ENCODE data around the gene TUBA4A. TPM values are rescaled to one million over a fixed set of nuclear protein-coding genes. Genes with fewer than 3 reads are reported as not detected.

The TUBA4A gene
- total RNA-seq, 1 experiment from 2014 or later, result 40.8 TPM

DNA sequence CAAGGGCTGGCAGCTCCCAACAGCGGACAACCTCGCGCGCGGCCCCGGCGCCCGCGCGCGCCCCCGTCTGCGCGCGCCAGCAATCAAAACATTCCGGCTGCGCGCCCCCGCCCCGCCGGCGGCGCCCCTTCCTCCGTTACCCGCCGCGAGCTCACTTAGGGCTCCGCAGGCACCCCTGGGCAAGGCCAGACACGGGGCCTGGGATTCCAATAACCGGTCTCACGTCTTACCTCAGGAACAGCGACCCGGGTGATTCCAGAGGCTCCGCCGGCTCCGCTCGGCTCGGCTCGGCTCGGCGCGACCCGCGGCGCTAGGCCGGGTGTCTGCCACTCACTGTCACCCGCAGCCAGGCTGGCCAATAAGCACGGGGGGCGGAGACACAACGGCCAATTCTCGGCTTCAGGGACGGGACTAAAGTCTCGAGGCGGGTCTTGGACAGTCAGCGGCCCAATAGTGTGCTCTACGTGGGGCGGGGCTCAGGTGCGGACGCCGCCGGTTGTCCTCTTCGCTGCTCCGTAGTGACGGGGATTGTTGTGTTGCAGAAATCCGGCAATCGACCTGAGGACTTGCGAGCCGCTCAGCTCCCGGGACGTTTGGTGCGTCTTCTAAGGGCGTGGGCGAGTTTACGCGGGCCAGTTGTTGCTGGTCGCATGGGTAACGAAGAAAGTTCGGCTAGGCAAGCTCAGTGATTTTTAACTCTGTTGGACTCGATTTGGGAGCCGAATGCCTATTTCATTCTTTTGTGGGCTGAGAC, 24.2 kb downstream of the TUBA4A start, which contains the start of the genes ANKZF1 and ATG9A (continued):
- no peak for TF ChIP-seq NFATC4 (CRISPR knock-in tag; IDR thresholded peaks at IDR 0.05)
- no peak for TF ChIP-seq ZNF423 (CRISPR knock-in tag; IDR thresholded peaks at IDR 0.05)
- TF ChIP-seq ZBTB21 (CRISPR knock-in tag; IDR thresholded peaks at IDR 0.05; ENCODE audit: borderline replicate concordance), result no peak
- TF ChIP-seq KAT7 (CRISPR knock-in tag; IDR thresholded peaks at IDR 0.05; ENCODE audit: borderline replicate concordance), result no peak
- no peak for TF ChIP-seq JAZF1 (CRISPR knock-in tag; IDR thresholded peaks at IDR 0.05)
- TF ChIP-seq ZNF138 (CRISPR knock-in tag; conservative IDR thresholded peaks at IDR 0.05), result no peak
- TF ChIP-seq ZNF425 (CRISPR knock-in tag; conservative IDR thresholded peaks at IDR 0.05), result no peak
- TF ChIP-seq ESRRA (CRISPR knock-in tag; IDR thresholded peaks at IDR 0.05; ENCODE audit: borderline replicate concordance), result no peak
- TF ChIP-seq ERG (CRISPR knock-in tag; IDR thresholded peaks at IDR 0.05), result no peak
- no peak for TF ChIP-seq TEAD4 (CRISPR knock-in tag; IDR thresholded peaks at IDR 0.05)
- peak; percentile 27; the same call in 1 of the 2 replicates for TF ChIP-seq FOXP1 (CRISPR knock-in tag; IDR thresholded peaks at IDR 0.05; ENCODE audit: borderline replicate concordance)
- TF ChIP-seq NR3C1 (CRISPR knock-in tag; conservative IDR thresholded peaks at IDR 0.05; ENCODE audit: low read depth), result no peak
- no peak; the same call in 1 of the 2 replicates for TF ChIP-seq CREM (CRISPR knock-in tag; IDR thresholded peaks at IDR 0.05)
- no peak for TF ChIP-seq SMAD4 (CRISPR knock-in tag; IDR thresholded peaks at IDR 0.05)
- TF ChIP-seq, protein P1, sequence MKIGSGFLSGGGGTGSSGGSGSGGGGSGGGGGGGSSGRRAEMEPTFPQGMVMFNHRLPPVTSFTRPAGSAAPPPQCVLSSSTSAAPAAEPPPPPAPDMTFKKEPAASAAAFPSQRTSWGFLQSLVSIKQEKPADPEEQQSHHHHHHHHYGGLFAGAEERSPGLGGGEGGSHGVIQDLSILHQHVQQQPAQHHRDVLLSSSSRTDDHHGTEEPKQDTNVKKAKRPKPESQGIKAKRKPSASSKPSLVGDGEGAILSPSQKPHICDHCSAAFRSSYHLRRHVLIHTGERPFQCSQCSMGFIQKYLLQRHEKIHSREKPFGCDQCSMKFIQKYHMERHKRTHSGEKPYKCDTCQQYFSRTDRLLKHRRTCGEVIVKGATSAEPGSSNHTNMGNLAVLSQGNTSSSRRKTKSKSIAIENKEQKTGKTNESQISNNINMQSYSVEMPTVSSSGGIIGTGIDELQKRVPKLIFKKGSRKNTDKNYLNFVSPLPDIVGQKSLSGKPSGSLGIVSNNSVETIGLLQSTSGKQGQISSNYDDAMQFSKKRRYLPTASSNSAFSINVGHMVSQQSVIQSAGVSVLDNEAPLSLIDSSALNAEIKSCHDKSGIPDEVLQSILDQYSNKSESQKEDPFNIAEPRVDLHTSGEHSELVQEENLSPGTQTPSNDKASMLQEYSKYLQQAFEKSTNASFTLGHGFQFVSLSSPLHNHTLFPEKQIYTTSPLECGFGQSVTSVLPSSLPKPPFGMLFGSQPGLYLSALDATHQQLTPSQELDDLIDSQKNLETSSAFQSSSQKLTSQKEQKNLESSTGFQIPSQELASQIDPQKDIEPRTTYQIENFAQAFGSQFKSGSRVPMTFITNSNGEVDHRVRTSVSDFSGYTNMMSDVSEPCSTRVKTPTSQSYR (CRISPR knock-in tag; IDR thresholded peaks at IDR 0.05), result no peak
- TF ChIP-seq, protein P2, sequence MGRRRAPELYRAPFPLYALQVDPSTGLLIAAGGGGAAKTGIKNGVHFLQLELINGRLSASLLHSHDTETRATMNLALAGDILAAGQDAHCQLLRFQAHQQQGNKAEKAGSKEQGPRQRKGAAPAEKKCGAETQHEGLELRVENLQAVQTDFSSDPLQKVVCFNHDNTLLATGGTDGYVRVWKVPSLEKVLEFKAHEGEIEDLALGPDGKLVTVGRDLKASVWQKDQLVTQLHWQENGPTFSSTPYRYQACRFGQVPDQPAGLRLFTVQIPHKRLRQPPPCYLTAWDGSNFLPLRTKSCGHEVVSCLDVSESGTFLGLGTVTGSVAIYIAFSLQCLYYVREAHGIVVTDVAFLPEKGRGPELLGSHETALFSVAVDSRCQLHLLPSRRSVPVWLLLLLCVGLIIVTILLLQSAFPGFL (CRISPR knock-in tag; IDR thresholded peaks at IDR 0.05; ENCODE audit: borderline replicate concordance), result no peak
- TF ChIP-seq E2F5 (CRISPR knock-in tag; IDR thresholded peaks at IDR 0.05), result peak; percentile 20; the same call in 1 of the 2 replicates
- TF ChIP-seq, protein P3, sequence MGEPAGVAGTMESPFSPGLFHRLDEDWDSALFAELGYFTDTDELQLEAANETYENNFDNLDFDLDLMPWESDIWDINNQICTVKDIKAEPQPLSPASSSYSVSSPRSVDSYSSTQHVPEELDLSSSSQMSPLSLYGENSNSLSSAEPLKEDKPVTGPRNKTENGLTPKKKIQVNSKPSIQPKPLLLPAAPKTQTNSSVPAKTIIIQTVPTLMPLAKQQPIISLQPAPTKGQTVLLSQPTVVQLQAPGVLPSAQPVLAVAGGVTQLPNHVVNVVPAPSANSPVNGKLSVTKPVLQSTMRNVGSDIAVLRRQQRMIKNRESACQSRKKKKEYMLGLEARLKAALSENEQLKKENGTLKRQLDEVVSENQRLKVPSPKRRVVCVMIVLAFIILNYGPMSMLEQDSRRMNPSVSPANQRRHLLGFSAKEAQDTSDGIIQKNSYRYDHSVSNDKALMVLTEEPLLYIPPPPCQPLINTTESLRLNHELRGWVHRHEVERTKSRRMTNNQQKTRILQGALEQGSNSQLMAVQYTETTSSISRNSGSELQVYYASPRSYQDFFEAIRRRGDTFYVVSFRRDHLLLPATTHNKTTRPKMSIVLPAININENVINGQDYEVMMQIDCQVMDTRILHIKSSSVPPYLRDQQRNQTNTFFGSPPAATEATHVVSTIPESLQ (CRISPR knock-in tag; IDR thresholded peaks at IDR 0.05), result no peak
- no peak for TF ChIP-seq ZNF121 (CRISPR knock-in tag; IDR thresholded peaks at IDR 0.05)
- no peak for TF ChIP-seq ZSCAN18 (CRISPR knock-in tag; IDR thresholded peaks at IDR 0.05)
- no peak for TF ChIP-seq FOXP4 (CRISPR knock-in tag; IDR thresholded peaks at IDR 0.05)
- no peak for TF ChIP-seq MXD4 (CRISPR knock-in tag; IDR thresholded peaks at IDR 0.05; ENCODE audit: borderline replicate concordance)
- no peak for TF ChIP-seq RORB (CRISPR knock-in tag; IDR thresholded peaks at IDR 0.05)

Measured in WTC11 (cell line).